Naive thymus-derived CD4-positive, alpha-beta T cell (primary cell): ENCODE data around the gene STPG2. TPM values are rescaled to one million over a fixed set of nuclear protein-coding genes. Genes with fewer than 3 reads are reported as not detected.
"Not testable (repeated sequence)": the region's sequence is repeated elsewhere in the genome, so short reads cannot be mapped to it uniquely, and the experiment has no call there.

Source experiments
- ATAC-seq: fragments of 150-1000 bp; cut with Tn5 transposase; 2 replicates; pipeline ENCODE4 v1.10.0; 2021; ENCODE audit warnings: mild to moderate bottlenecking, moderate library complexity
- CTCF ChIA-PET: fragments of 350-600 bp; sonication (Branson Sonifier 250); formaldehyde crosslinking; loops from one replicate; lab custom pipeline; 2021; ENCODE audit warnings: antibody characterized with exemption; lab: Charles Lee
- POLR2A ChIA-PET: fragments of 350-600 bp; sonication (Branson Sonifier 250); formaldehyde crosslinking; loops from one replicate; lab custom pipeline; 2021; ENCODE audit warnings: antibody characterized with exemption, inconsistent platforms; lab: Charles Lee
- DNase-seq, 9 donors: peaks; one replicate each; pipeline versions ENCODE4 v3.0.0 to v3.0.0-alpha.2; 2020 to 2022; ENCODE audit warnings: mixed read lengths in 1 of 9
- H3K27ac ChIP-seq: one replicate; pipeline ENCODE4 v1.7.0; 2013; ENCODE audit warnings: mild to moderate bottlenecking, low read depth, low read length, moderate library complexity
- H3K27me3 ChIP-seq, 2 donors: one replicate each; pipeline ENCODE4 v1.7.0; 2013; ENCODE audit warnings: low read length in 2 of 2, mild to moderate bottlenecking in 2 of 2, moderate library complexity in 2 of 2; ENCODE audit not compliant: control insufficient read depth in 2 of 2, insufficient read depth in 2 of 2
- H3K36me3 ChIP-seq, 3 experiments: 1 replicate in 2 of 3; 2 replicates in 1 of 3; pipeline ENCODE4 v1.7.0; 2013; ENCODE audit warnings: low read length in 3 of 3, mild to moderate bottlenecking in 3 of 3, moderate library complexity in 1 of 3; ENCODE audit not compliant: insufficient read depth in 3 of 3, control insufficient read depth in 2 of 3
- H3K4me1 ChIP-seq, 2 donors: one replicate each; pipeline ENCODE4 v1.7.0; 2013; ENCODE audit warnings: low read length in 2 of 2, mild to moderate bottlenecking in 2 of 2, moderate library complexity in 1 of 2; ENCODE audit not compliant: control insufficient read depth in 2 of 2, insufficient read depth in 2 of 2
- H3K4me3 ChIP-seq: 2 replicates; pipeline ENCODE4 v1.7.0; 2013; ENCODE audit warnings: mild to moderate bottlenecking, low read length
- H3K9me3 ChIP-seq, 3 experiments: 1 replicate in 2 of 3; 2 replicates in 1 of 3; pipeline ENCODE4 v1.7.0; 2013; ENCODE audit warnings: low read length in 3 of 3; ENCODE audit not compliant: control insufficient read depth in 2 of 3
- H3K27ac Mint-ChIP-seq, 9 donors: one replicate each; pipeline ENCODE4 v1.8.0; 2020 to 2022; ENCODE audit warnings: mixed read lengths in 9 of 9, mild to moderate bottlenecking in 8 of 9, moderate library complexity in 5 of 9, inconsistent platforms in 2 of 9
- H3K27me3 Mint-ChIP-seq, 5 donors: one replicate each; pipeline ENCODE4 v1.8.0; 2021 to 2022; ENCODE audit warnings: mixed read lengths in 5 of 5, mild to moderate bottlenecking in 1 of 5
- H3K36me3 Mint-ChIP-seq, 5 donors: one replicate each; pipeline ENCODE4 v1.8.0; 2020 to 2022; ENCODE audit warnings: mixed read lengths in 5 of 5, mild to moderate bottlenecking in 3 of 5, inconsistent platforms in 1 of 5
- H3K4me1 Mint-ChIP-seq, 7 donors: one replicate each; pipeline ENCODE4 v1.8.0; 2020 to 2022; ENCODE audit warnings: mixed read lengths in 7 of 7, mild to moderate bottlenecking in 3 of 7, inconsistent platforms in 1 of 7
- H3K4me3 Mint-ChIP-seq, 10 donors: one replicate each; pipeline ENCODE4 v1.8.0; 2020 to 2022; ENCODE audit warnings: mild to moderate bottlenecking in 10 of 10, mixed read lengths in 10 of 10, moderate library complexity in 6 of 10, inconsistent platforms in 2 of 10
- H3K9me3 Mint-ChIP-seq, 11 donors: one replicate each; pipeline ENCODE4 v1.8.0; 2020 to 2022; ENCODE audit warnings: mixed read lengths in 11 of 11, mild to moderate bottlenecking in 4 of 11, inconsistent platforms in 1 of 11, moderate library complexity in 1 of 11
- intact Hi-C, 2 donors: fragments of 100-400 bp; cut with micrococcal nuclease; formaldehyde crosslinking; loops; one replicate each; pipeline ENCODE4 v1.15.1; 2023
- polyA plus RNA-seq, 2 donors: library from polyadenylated mRNA; unstranded; fragments of 300-500 nt; fragmentation: Illumina TruSeq; gene quantifications; one replicate each; pipeline ENCODE4 v1.2.3, GENCODE V29; 2021
- total RNA-seq, 6 experiments: library from RNA in 5 of 6; stranded (reverse) in 5 of 6; gene quantifications; 1 replicate in 5 of 6; 2 replicates in 1 of 6; pipeline ENCODE4 v1.2.3 and lab custom pipeline; 2021 to 2026

STPG2 gene
- total and polyA plus RNA-seq, 7 experiments from 2014 or later: 0.19 to 0.47 (median 0.30) TPM; not detected in 3

DNA sequence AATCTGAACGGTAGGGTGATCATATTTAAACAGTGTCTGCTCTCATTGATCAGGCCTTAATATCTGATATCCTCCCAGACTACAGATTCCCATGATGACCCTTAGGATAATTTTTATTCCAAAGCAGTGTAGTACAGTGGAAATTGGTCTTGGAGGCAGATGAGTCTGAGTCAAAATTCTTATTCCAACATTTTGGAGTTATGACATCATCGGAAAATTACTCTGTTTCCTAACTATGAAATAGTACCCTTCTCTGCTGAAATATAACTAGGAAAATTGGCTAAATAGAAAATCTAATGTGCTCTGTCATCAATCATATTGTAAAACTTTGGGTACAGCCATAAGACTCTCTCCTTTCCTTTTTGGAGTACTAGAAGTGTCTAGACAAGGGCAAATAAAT lies 583.3 kb downstream of the STPG2 start:
- Histone ChIP-seq H3K4me1 (no peaks in the 10 kb centered on the region), H3K4me3 (no peak overlapping the region), H3K27ac (no peak overlapping the region), H3K27me3 (no peaks in the 10 kb centered on the region), H3K36me3 (no peaks in the 10 kb centered on the region), H3K9me3 (no peaks in the 10 kb centered on the region)
- CTCF ChIA-PET: no interaction called here
- Mint-ChIP-seq H3K4me3 (no peak overlapping the region), H3K27ac (no peak overlapping the region), H3K36me3 (peaks cover 0 to 3% (median 0%) of the 10 kb centered on the region in 5 donors), H3K4me1 (no peaks in the 10 kb centered on the region), H3K27me3 (no peaks in the 10 kb centered on the region), H3K9me3 (peaks cover 8 to 25% (median 13%) of the 10 kb centered on the region in 11 donors)
- intact Hi-C loops: no loop called here
- ATAC-seq: no peak
- DNase-seq: no peak
- POLR2A ChIA-PET: no interaction called here

DNA sequence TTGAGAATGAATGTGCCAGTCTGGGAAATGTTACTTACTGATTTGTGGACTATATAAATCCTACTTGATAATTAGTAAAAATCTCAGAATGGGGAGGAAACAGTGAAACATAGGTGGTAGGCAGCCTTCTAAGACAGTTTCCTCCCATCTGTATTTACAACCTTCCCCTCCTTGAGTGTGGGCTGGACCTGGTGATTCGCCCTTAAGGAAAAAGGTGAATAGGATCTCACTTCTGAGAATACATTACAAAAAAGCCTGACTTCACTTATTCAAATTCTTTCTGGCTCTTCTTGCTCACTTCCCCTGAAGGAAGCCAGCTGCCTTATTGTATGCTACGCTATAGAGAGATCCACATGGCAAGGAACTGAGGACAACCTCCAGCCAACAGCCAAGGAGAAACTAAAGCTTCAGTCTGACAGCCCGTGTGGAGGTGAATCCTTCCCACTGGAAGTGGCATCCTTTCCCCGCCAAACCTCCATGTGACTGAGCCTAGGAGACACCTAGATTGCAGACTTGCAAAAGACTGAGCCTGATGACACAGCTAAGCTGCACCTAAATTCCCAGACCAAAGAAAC lies 585.0 kb downstream of the STPG2 start:
- H3K36me3 ChIP-seq: no peaks in the 10 kb centered on the region
- H3K4me1 Mint-ChIP-seq: no peaks in the 10 kb centered on the region

DNA sequence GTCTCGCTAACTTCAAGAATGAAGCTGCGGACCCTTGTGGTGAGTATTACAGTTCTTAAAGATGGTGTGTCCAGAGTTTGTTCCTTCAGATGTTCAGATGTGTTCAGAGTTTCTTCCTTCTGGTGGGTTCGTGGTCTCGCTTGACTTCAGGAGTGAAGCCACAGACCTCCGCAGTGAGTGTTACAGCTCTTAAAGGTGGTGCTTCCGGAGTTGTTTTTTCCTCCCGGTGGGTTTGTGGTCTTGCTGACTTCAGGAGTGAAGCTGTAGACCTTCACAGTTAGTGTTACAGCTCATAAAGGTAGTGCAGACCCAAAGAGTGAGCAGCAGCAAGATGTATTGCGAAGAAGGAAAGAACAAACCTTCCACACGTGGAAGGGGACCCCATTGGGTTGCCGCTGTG lies 592.6 kb downstream of the STPG2 start:
- H3K27me3 ChIP-seq, DNase-seq, H3K4me1 ChIP-seq, H3K27ac ChIP-seq, CTCF ChIA-PET, H3K27ac Mint-ChIP-seq, intact Hi-C loops, H3K9me3 Mint-ChIP-seq, H3K9me3 ChIP-seq, H3K4me3 ChIP-seq, H3K4me1 Mint-ChIP-seq, ATAC-seq, H3K36me3 ChIP-seq, H3K4me3 Mint-ChIP-seq, H3K27me3 Mint-ChIP-seq, POLR2A ChIA-PET, H3K36me3 Mint-ChIP-seq: not testable (repeated sequence)

More for the DNA sequence above, 585.0 kb downstream of the STPG2 start:
- no peak overlapping the region for H3K4me3 Mint-ChIP-seq
- no peaks in the 10 kb centered on the region for H3K27me3 ChIP-seq
- H3K4me1 ChIP-seq: no peaks in the 10 kb centered on the region
- no peak overlapping the region for H3K27ac Mint-ChIP-seq
- H3K27me3 Mint-ChIP-seq: no peaks in the 10 kb centered on the region
- no peak overlapping the region for H3K27ac ChIP-seq
- H3K36me3 Mint-ChIP-seq: peaks cover 0 to under 1% (median 0%) of the 10 kb centered on the region in 5 donors
- no peak for ATAC-seq
- peaks cover 2 to 20% (median 10%) of the 10 kb centered on the region in 11 donors for H3K9me3 Mint-ChIP-seq
- CTCF ChIA-PET: no interaction called here
- no peaks in the 10 kb centered on the region for H3K9me3 ChIP-seq
- intact Hi-C loops: no loop called here
- POLR2A ChIA-PET: no interaction called here
- H3K4me3 ChIP-seq: no peak overlapping the region
- no peak for DNase-seq

DNA sequence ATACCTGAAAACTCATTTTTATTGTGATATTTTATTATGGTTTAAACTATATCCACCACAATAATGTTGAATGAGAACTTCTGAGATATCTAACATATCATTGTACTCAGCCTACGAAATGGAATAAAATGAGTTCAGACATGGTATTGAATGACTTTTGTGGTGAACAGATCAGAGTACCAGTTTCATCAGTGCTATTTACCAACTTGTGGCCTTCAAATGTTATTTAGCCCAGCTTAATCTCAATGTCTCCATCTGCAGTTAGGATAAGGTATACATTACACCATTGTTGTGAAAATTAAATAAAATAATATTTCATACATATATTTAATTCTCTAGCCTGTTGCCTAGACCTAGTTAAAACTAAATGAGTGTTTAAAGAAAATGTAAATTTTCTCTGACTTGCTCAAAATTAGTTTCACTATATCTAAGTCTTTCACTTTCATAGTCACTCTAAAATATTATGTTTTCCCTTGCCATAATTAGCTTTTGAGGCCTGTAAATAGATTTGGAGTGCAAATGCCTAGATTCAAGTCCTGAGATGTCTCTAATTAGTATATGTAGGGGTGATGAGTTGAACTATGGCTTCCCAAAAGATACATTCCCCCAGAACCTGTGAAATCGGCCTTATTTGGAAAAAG lies 594.2 kb downstream of the STPG2 start:
- H3K4me1 ChIP-seq: no peaks in the 10 kb centered on the region
- no peaks in the 10 kb centered on the region for H3K9me3 ChIP-seq
- Mint-ChIP-seq H3K9me3 (peaks cover 0 to 9% (median 4%) of the 10 kb centered on the region in 11 donors), H3K27ac (no peak overlapping the region), H3K4me3 (no peak overlapping the region), H3K27me3 (no peaks in the 10 kb centered on the region), H3K4me1 (no peaks in the 10 kb centered on the region), H3K36me3 (peaks cover 0 to 3% (median 0%) of the 10 kb centered on the region in 5 donors)
- no peak overlapping the region for H3K27ac ChIP-seq
- no peaks in the 10 kb centered on the region for H3K36me3 ChIP-seq
- ATAC-seq (no peak), DNase-seq (no peak)
- ChIA-PET POLR2A (no interaction called here), CTCF (no interaction called here)
- intact Hi-C loops: no loop called here
- no peaks in the 10 kb centered on the region for H3K27me3 ChIP-seq
- no peak overlapping the region for H3K4me3 ChIP-seq

DNA sequence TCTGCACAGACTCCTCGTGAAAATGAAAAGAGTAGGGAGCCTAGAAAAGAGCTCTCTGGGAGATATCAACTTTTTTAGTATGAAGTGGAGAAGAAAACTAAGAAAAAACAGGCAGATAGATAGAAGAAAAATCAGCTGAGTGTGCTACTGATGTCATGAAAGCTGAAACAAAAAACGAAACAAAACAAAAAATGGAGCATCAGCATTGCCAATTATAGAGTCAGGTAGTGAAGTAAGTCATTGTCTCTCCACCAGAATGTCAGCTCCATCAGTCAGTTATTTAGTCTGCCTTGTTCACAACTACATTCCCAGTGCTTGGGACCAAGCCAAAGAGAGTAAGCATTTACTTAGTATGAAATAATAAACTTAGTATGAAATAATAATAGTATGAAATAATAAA lies 595.1 kb downstream of the STPG2 start:
- Mint-ChIP-seq H3K27me3 (no peaks in the 10 kb centered on the region), H3K4me1 (no peaks in the 10 kb centered on the region), H3K27ac (no peak overlapping the region), H3K4me3 (no peak overlapping the region), H3K9me3 (peaks cover 0 to 12% (median 4%) of the 10 kb centered on the region in 11 donors), H3K36me3 (peaks cover 0 to 3% (median 0%) of the 10 kb centered on the region in 5 donors)
- H3K4me3 ChIP-seq: no peak overlapping the region
- ChIA-PET CTCF (no interaction called here), POLR2A (no interaction called here)
- no peaks in the 10 kb centered on the region for H3K36me3 ChIP-seq
- no peak for DNase-seq
- no peaks in the 10 kb centered on the region for H3K9me3 ChIP-seq
- H3K27ac ChIP-seq: no peak overlapping the region
- no peak for ATAC-seq
- H3K27me3 ChIP-seq: no peaks in the 10 kb centered on the region
- intact Hi-C loops: no loop called here
- H3K4me1 ChIP-seq: no peaks in the 10 kb centered on the region

DNA sequence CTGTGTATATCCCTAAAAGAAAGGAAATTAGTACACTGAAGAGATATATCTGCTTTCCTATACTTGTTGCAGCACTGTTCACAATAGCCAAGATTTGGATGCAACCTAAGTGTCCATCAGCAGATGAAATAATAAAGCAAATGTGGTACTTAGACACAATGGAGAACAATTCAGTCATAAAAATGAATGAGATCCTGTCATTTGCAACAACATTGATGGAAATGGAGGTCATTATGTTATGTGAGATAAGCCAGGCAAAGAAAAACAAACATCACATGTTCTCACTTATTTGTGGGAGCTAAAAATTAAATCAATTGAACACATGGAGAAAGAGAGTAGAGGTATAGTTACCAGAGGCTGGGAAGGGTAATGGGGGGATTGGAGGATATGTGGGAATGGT lies 611.9 kb downstream of the STPG2 start:
- no peaks in the 10 kb centered on the region for H3K36me3 Mint-ChIP-seq
- no peak for DNase-seq
- H3K9me3 Mint-ChIP-seq: peaks cover 2 to 27% (median 7%) of the 10 kb centered on the region in 11 donors
- intact Hi-C loops: no loop called here
- Histone ChIP-seq H3K27me3 (no peaks in the 10 kb centered on the region), H3K4me1 (no peaks in the 10 kb centered on the region), H3K27ac (no peak overlapping the region), H3K4me3 (no peak overlapping the region), H3K36me3 (no peaks in the 10 kb centered on the region), H3K9me3 (no peaks in the 10 kb centered on the region)
- H3K4me3 Mint-ChIP-seq: no peak overlapping the region
- H3K4me1 Mint-ChIP-seq: no peaks in the 10 kb centered on the region
- no peak for ATAC-seq
- ChIA-PET CTCF (no interaction called here), POLR2A (no interaction called here)
- H3K27me3 Mint-ChIP-seq: no peaks in the 10 kb centered on the region
- H3K27ac Mint-ChIP-seq: no peak overlapping the region

DNA sequence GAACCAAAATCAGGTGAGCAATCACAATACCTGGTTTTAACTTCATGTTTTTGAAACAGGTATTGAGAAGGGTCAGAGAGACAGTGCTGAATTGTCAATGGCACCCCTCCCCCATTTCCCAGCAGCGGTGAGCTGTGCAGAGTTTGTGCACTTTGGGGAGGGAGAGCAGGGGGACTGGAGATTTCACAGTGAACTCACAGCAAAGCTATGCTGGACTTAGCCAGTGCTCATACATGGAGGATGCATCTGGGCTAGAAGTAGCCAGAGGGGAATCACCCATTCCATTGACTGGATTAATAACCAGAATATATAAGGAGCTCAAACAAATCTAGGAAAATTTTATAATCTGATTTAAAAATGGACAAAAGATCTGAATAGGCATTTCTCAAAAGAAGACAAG lies 612.6 kb downstream of the STPG2 start:
- Mint-ChIP-seq H3K36me3 (no peaks in the 10 kb centered on the region), H3K4me3 (no peak overlapping the region), H3K27ac (no peak overlapping the region), H3K27me3 (no peaks in the 10 kb centered on the region), H3K4me1 (no peaks in the 10 kb centered on the region), H3K9me3 (peaks cover 2 to 27% (median 7%) of the 10 kb centered on the region in 11 donors)
- ATAC-seq (no peak), DNase-seq (no peak)
- no peak overlapping the region for H3K27ac ChIP-seq
- intact Hi-C loops: no loop called here
- H3K36me3 ChIP-seq: no peaks in the 10 kb centered on the region
- POLR2A ChIA-PET: no interaction called here
- no peaks in the 10 kb centered on the region for H3K9me3 ChIP-seq
- H3K27me3 ChIP-seq: no peaks in the 10 kb centered on the region
- CTCF ChIA-PET: no interaction called here
- H3K4me3 ChIP-seq: no peak overlapping the region
- H3K4me1 ChIP-seq: no peaks in the 10 kb centered on the region
